GM10266 (cell line): Measurements from ENCODE around the gene CFAP141.

Source experiments
- DNase-seq: peaks from one replicate; pipeline ENCODE4 v3.0.0; 2012; ENCODE audit errors: extremely low spot score
- CTCF ChIP-seq: IDR thresholded peaks from 2 replicates; pipeline ENCODE4 v1.5.1; 2012; ENCODE audit warnings: mild to moderate bottlenecking, low read depth; ENCODE audit not compliant: control insufficient read depth, insufficient read depth; ENCODE audit errors: missing control alignments

The CFAP141 gene

GRCh38 chr1:154167461-154167860 lies 38.7 kb downstream of the CFAP141 start:
- no peak for TF ChIP-seq CTCF
- no peak for DNase-seq

GRCh38 chr1:154166207-154166606 lies 39.9 kb downstream of the CFAP141 start:
- no peak for DNase-seq
- TF ChIP-seq CTCF: no peak

GRCh38 chr1:154159554-154159953 lies 46.6 kb downstream of the CFAP141 start:
- TF ChIP-seq CTCF: no peak
- no peak for DNase-seq

- no peak for DNase-seq
- TF ChIP-seq CTCF: no peak
These were observed 47.6 kb downstream of the CFAP141 start for GRCh38 chr1:154158307-154159125.

GRCh38 chr1:154157520-154158306 lies 48.4 kb downstream of the CFAP141 start:
- DNase-seq: peak; percentile 75
- no peak for TF ChIP-seq CTCF

- DNase-seq: no peak
- no peak for TF ChIP-seq CTCF
These were observed 50.9 kb downstream of the CFAP141 start for GRCh38 chr1:154155251-154155650.
